CD8-positive, alpha-beta memory T cell (primary cell): ENCODE results near the gene CLDN20. TPM values are rescaled to one million over a fixed set of nuclear protein-coding genes. Genes with fewer than 3 reads are reported as not detected.

Experiments used
- CTCF ChIA-PET: fragments of 350-600 bp; sonication (Branson Sonifier 250); formaldehyde crosslinking; loops from one replicate; lab custom pipeline; 2021; ENCODE audit warnings: antibody characterized with exemption; lab: Charles Lee
- POLR2A ChIA-PET: fragments of 350-600 bp; sonication (Branson Sonifier 250); formaldehyde crosslinking; loops from one replicate; lab custom pipeline; 2021; ENCODE audit warnings: antibody characterized with exemption; lab: Charles Lee
- DNase-seq, 5 donors: peaks; one replicate each; pipeline versions ENCODE4 v3.0.0 to v3.0.0-alpha.2; 2020 to 2022; ENCODE audit warnings: mixed read lengths in 1 of 5
- H3K27ac ChIP-seq: one replicate; pipeline ENCODE4 v1.7.0; 2013; ENCODE audit warnings: low read depth, mild to moderate bottlenecking, low read length, moderate library complexity
- H3K27me3 ChIP-seq: 2 replicates; pipeline ENCODE4 v1.7.0; 2013; ENCODE audit warnings: low read length, mild to moderate bottlenecking; ENCODE audit not compliant: insufficient read depth, poor library complexity, severe bottlenecking
- H3K36me3 ChIP-seq: 2 replicates; pipeline ENCODE4 v1.7.0; 2013; ENCODE audit warnings: mild to moderate bottlenecking, low read length, moderate library complexity; ENCODE audit not compliant: insufficient read depth
- H3K4me1 ChIP-seq: 2 replicates; pipeline ENCODE4 v1.7.0; 2013; ENCODE audit warnings: mild to moderate bottlenecking, low read length, moderate library complexity; ENCODE audit not compliant: insufficient read depth
- H3K4me3 ChIP-seq: 2 replicates; pipeline ENCODE4 v1.7.0; 2013; ENCODE audit warnings: mild to moderate bottlenecking, low read length
- H3K9me3 ChIP-seq: 2 replicates; pipeline ENCODE4 v1.7.0; 2013; ENCODE audit warnings: mild to moderate bottlenecking, low read length
- H3K27ac Mint-ChIP-seq, 8 donors: one replicate each; pipeline ENCODE4 v1.8.0; 2020 to 2021; ENCODE audit warnings: mixed read lengths in 8 of 8, mild to moderate bottlenecking in 6 of 8, inconsistent platforms in 3 of 8, moderate library complexity in 3 of 8
- H3K27me3 Mint-ChIP-seq, 2 donors: one replicate each; pipeline ENCODE4 v1.8.0; 2020 to 2021; ENCODE audit warnings: mixed read lengths in 2 of 2, mild to moderate bottlenecking in 1 of 2, moderate library complexity in 1 of 2
- H3K36me3 Mint-ChIP-seq, 3 donors: one replicate each; pipeline ENCODE4 v1.8.0; 2020 to 2021; ENCODE audit warnings: mixed read lengths in 3 of 3, inconsistent platforms in 1 of 3, mild to moderate bottlenecking in 1 of 3
- H3K4me1 Mint-ChIP-seq, 3 donors: one replicate each; pipeline ENCODE4 v1.8.0; 2020 to 2021; ENCODE audit warnings: mixed read lengths in 3 of 3, inconsistent platforms in 1 of 3, mild to moderate bottlenecking in 1 of 3
- H3K4me3 Mint-ChIP-seq, 7 donors: one replicate each; pipeline ENCODE4 v1.8.0; 2020 to 2021; ENCODE audit warnings: mixed read lengths in 7 of 7, mild to moderate bottlenecking in 6 of 7, moderate library complexity in 4 of 7, inconsistent platforms in 2 of 7
- H3K9me3 Mint-ChIP-seq, 5 donors: one replicate each; pipeline ENCODE4 v1.8.0; 2020 to 2022; ENCODE audit warnings: mixed read lengths in 5 of 5, mild to moderate bottlenecking in 3 of 5, moderate library complexity in 2 of 5, inconsistent platforms in 1 of 5
- polyA plus RNA-seq: library from polyadenylated mRNA; unstranded; fragments of 300-500 nt; fragmentation: Illumina TruSeq; gene quantifications from one replicate; pipeline ENCODE4 v1.2.3, GENCODE V29; 2021
- total RNA-seq, 2 experiments: library from RNA; stranded (reverse); gene quantifications; one replicate each; pipeline ENCODE4 v1.2.3, GENCODE V29; 2021

The CLDN20 gene
- total and polyA plus RNA-seq, 3 experiments from 2014 or later: not detected

DNA sequence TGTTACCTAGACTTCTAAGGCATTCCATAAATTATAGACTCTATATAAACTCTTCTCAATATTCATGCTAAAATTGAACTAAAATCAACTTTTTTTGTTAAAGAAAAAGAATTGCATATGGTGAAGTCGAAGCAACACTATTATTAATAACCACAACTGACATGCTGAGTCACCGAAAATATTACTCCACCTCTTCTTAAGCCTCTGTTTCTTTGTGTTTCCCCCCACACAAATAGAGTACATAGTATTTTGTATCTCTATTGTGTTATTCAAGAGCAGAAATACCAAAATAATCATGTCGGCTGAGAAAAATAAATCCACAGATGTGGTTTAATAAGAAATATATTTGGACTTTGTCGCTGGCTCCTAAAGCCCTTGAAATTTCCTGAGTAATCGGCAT lies 26.7 kb downstream of the CLDN20 start:
- Mint-ChIP-seq H3K27me3 (no peaks in the 10 kb centered on the region), H3K36me3 (peaks cover 0 to 70% (median 19%) of the 10 kb centered on the region in 3 donors), H3K27ac (no peak overlapping the region), H3K9me3 (no peaks in the 10 kb centered on the region), H3K4me1 (peaks cover 11 to 21% (median 15%) of the 10 kb centered on the region in 3 donors), H3K4me3 (no peak overlapping the region)
- no peak for DNase-seq
- Histone ChIP-seq H3K27ac (no peak overlapping the region), H3K9me3 (no peaks in the 10 kb centered on the region), H3K36me3 (peaks cover 21% of the 10 kb centered on the region), H3K4me3 (no peak overlapping the region), H3K27me3 (no peaks in the 10 kb centered on the region), H3K4me1 (no peaks in the 10 kb centered on the region)
- ChIA-PET POLR2A (no interaction called here), CTCF (no interaction called here)

GRCh38 chr6:155291291-155291690 lies 27.5 kb downstream of the CLDN20 start:
- peaks cover 11 to 21% (median 12%) of the 10 kb centered on the region in 3 donors for H3K4me1 Mint-ChIP-seq
- ChIA-PET POLR2A (no interaction called here), CTCF (no interaction called here)
- H3K27me3 Mint-ChIP-seq: no peaks in the 10 kb centered on the region
- H3K27me3 ChIP-seq: no peaks in the 10 kb centered on the region
- peaks cover 0 to 74% (median 19%) of the 10 kb centered on the region in 3 donors for H3K36me3 Mint-ChIP-seq
- H3K36me3 ChIP-seq: peaks cover 21% of the 10 kb centered on the region
- no peak overlapping the region for H3K27ac ChIP-seq
- no peak for DNase-seq
- H3K9me3 Mint-ChIP-seq: no peaks in the 10 kb centered on the region
- H3K4me3 ChIP-seq: no peak overlapping the region
- H3K4me1 ChIP-seq: no peaks in the 10 kb centered on the region
- peak overlapping the region in 1 of 8 donors; percentile 39 for H3K27ac Mint-ChIP-seq
- H3K4me3 Mint-ChIP-seq: no peak overlapping the region
- H3K9me3 ChIP-seq: no peaks in the 10 kb centered on the region

- DNase-seq: no peak
- Histone ChIP-seq H3K4me3 (no peak overlapping the region), H3K27me3 (no peaks in the 10 kb centered on the region), H3K4me1 (no peaks in the 10 kb centered on the region), H3K27ac (no peak overlapping the region), H3K9me3 (no peaks in the 10 kb centered on the region), H3K36me3 (peaks cover 21% of the 10 kb centered on the region)
- Mint-ChIP-seq H3K27ac (peak overlapping the region in 3 of 8 donors; percentile 25 to 74 (median 44)), H3K4me1 (peaks cover 11 to 20% (median 13%) of the 10 kb centered on the region in 3 donors), H3K36me3 (peaks cover 0 to 83% (median 28%) of the 10 kb centered on the region in 3 donors), H3K27me3 (no peaks in the 10 kb centered on the region), H3K9me3 (no peaks in the 10 kb centered on the region), H3K4me3 (no peak overlapping the region)
- ChIA-PET CTCF (no interaction called here), POLR2A (no interaction called here)
Measured at GRCh38 chr6:155292711-155293110, 28.9 kb downstream of the CLDN20 start.

GRCh38 chr6:155297669-155298068 lies 33.9 kb downstream of the CLDN20 start:
- Histone ChIP-seq H3K27me3 (no peaks in the 10 kb centered on the region), H3K27ac (no peak overlapping the region), H3K4me1 (no peaks in the 10 kb centered on the region), H3K4me3 (no peak overlapping the region), H3K9me3 (no peaks in the 10 kb centered on the region), H3K36me3 (peaks cover 6% of the 10 kb centered on the region)
- H3K9me3 Mint-ChIP-seq: no peaks in the 10 kb centered on the region
- no peak for DNase-seq
- H3K27ac Mint-ChIP-seq: peak overlapping the region in 3 of 8 donors; percentile 7 to 31 (median 26)
- H3K36me3 Mint-ChIP-seq: peaks cover 0 to 67% (median 25%) of the 10 kb centered on the region in 3 donors
- CTCF ChIA-PET: no interaction called here
- H3K4me1 Mint-ChIP-seq: peaks cover 3 to 25% (median 8%) of the 10 kb centered on the region in 3 donors
- no peaks in the 10 kb centered on the region for H3K27me3 Mint-ChIP-seq
- H3K4me3 Mint-ChIP-seq: no peak overlapping the region
- POLR2A ChIA-PET: no interaction called here

- CTCF ChIA-PET: interaction anchor here (1.3 kb wide), 1 partner anchor 18 kb away, joined by 3 read pairs; no protein-coding TSS in a partner anchor
- POLR2A ChIA-PET: no interaction called here
- H3K4me3 ChIP-seq: no peak overlapping the region
Measured at GRCh38 chr6:155301867-155302266, 38.1 kb downstream of the CLDN20 start.

GRCh38 chr6:155303361-155303870 lies 39.6 kb downstream of the CLDN20 start:
- ChIA-PET POLR2A (no interaction called here), CTCF (no interaction called here)
- Mint-ChIP-seq H3K9me3 (no peaks in the 10 kb centered on the region), H3K4me1 (peaks cover 16 to 45% (median 29%) of the 10 kb centered on the region in 3 donors), H3K4me3 (no peak overlapping the region), H3K27ac (no peak overlapping the region), H3K27me3 (no peaks in the 10 kb centered on the region), H3K36me3 (peaks cover 4 to 67% (median 12%) of the 10 kb centered on the region in 3 donors)
- DNase-seq: no peak
- H3K4me3 ChIP-seq: no peak overlapping the region
- H3K27me3 ChIP-seq: no peaks in the 10 kb centered on the region
- H3K9me3 ChIP-seq: no peaks in the 10 kb centered on the region
- no peak overlapping the region for H3K27ac ChIP-seq
- H3K4me1 ChIP-seq: no peaks in the 10 kb centered on the region
- no peaks in the 10 kb centered on the region for H3K36me3 ChIP-seq

More at GRCh38 chr6:155301867-155302266, 38.1 kb downstream of the CLDN20 start:
- H3K27me3 Mint-ChIP-seq: no peaks in the 10 kb centered on the region
- no peaks in the 10 kb centered on the region for H3K9me3 Mint-ChIP-seq
- peaks cover 13 to 31% (median 14%) of the 10 kb centered on the region in 3 donors for H3K4me1 Mint-ChIP-seq
- no peaks in the 10 kb centered on the region for H3K9me3 ChIP-seq
- H3K36me3 Mint-ChIP-seq: peaks cover 4 to 67% (median 17%) of the 10 kb centered on the region in 3 donors
- no peak overlapping the region for H3K27ac ChIP-seq
- no peak overlapping the region for H3K4me3 Mint-ChIP-seq
- no peaks in the 10 kb centered on the region for H3K4me1 ChIP-seq
- H3K27me3 ChIP-seq: no peaks in the 10 kb centered on the region
- H3K27ac Mint-ChIP-seq: no peak overlapping the region
- no peak for DNase-seq
- H3K36me3 ChIP-seq: no peaks in the 10 kb centered on the region

- Mint-ChIP-seq H3K9me3 (no peaks in the 10 kb centered on the region), H3K36me3 (peaks cover 4 to 68% (median 12%) of the 10 kb centered on the region in 3 donors), H3K4me3 (no peak overlapping the region), H3K4me1 (peaks cover 17 to 58% (median 53%) of the 10 kb centered on the region in 3 donors), H3K27ac (peak overlapping the region in 3 of 8 donors; percentile 15 to 19 (median 18)), H3K27me3 (no peaks in the 10 kb centered on the region)
- CTCF ChIA-PET: interaction anchor here (0.7 kb wide), 1 partner anchor 73 kb away, joined by 3 read pairs; no protein-coding TSS in a partner anchor
- Histone ChIP-seq H3K4me1 (peaks cover 4% of the 10 kb centered on the region), H3K27ac (no peak overlapping the region), H3K27me3 (no peaks in the 10 kb centered on the region), H3K36me3 (peaks cover 4% of the 10 kb centered on the region), H3K4me3 (no peak overlapping the region), H3K9me3 (no peaks in the 10 kb centered on the region)
- DNase-seq: no peak
- POLR2A ChIA-PET: no interaction called here
Measured at GRCh38 chr6:155306958-155307357, 43.1 kb downstream of the CLDN20 start.

- Mint-ChIP-seq H3K27ac (peak overlapping the region in 6 of 8 donors; percentile 1 to 78 (median 39)), H3K4me3 (peak overlapping the region in 1 of 7 donors; percentile 30), H3K9me3 (no peaks in the 10 kb centered on the region), H3K36me3 (peaks cover 4 to 61% (median 12%) of the 10 kb centered on the region in 3 donors), H3K4me1 (peaks cover 33 to 79% (median 71%) of the 10 kb centered on the region in 3 donors), H3K27me3 (no peaks in the 10 kb centered on the region)
- no peak overlapping the region for H3K27ac ChIP-seq
- no peaks in the 10 kb centered on the region for H3K27me3 ChIP-seq
- no peak overlapping the region for H3K4me3 ChIP-seq
- H3K4me1 ChIP-seq: peaks cover 12% of the 10 kb centered on the region
- ChIA-PET CTCF (no interaction called here), POLR2A (no interaction called here)
- no peak for DNase-seq
- no peaks in the 10 kb centered on the region for H3K9me3 ChIP-seq
- H3K36me3 ChIP-seq: peaks cover 4% of the 10 kb centered on the region
Measured at GRCh38 chr6:155309150-155309549, 45.3 kb downstream of the CLDN20 start.
